Posterior cingulate gyrus (tissue), 11 donors: ENCODE results near the gene KDM4D.
"Not testable (repeated sequence)": the region's sequence is repeated elsewhere in the genome, so short reads cannot be mapped to it uniquely, and the experiment has no call there.

Experiments
- DNase-seq, 10 donors: peaks; one replicate each; pipeline versions ENCODE4 v3.0.0 to v3.0.0-alpha.2; 2020 to 2021; ENCODE audit warnings: mixed read lengths in 3 of 10
- intact Hi-C: fragments of 100-400 bp; cut with DNase I; formaldehyde crosslinking; loops from one replicate; pipeline ENCODE4 v1.15.1; 2023

KDM4D gene

DNA sequence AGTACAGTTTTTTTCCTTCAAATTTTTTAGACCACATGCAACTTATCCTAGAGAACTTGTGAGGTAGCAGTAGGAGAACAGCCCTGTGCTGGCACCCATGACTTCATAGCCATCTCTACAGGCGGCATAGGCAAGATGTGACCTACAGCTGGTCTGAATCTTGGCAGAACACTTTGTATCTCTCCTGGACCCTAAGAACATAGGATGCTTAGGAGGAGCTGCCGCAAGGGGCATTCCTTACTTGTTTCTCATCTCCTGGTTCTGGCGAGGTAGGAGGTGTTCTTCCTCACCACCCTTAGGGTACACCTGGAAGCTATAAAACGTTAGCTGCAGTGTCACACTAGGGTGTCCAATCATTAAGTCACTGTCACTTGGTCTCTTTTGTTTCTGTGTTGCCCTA, 16.5 kb upstream of the KDM4D start:
- intact Hi-C loops: no loop called here
- no peak for DNase-seq

DNA sequence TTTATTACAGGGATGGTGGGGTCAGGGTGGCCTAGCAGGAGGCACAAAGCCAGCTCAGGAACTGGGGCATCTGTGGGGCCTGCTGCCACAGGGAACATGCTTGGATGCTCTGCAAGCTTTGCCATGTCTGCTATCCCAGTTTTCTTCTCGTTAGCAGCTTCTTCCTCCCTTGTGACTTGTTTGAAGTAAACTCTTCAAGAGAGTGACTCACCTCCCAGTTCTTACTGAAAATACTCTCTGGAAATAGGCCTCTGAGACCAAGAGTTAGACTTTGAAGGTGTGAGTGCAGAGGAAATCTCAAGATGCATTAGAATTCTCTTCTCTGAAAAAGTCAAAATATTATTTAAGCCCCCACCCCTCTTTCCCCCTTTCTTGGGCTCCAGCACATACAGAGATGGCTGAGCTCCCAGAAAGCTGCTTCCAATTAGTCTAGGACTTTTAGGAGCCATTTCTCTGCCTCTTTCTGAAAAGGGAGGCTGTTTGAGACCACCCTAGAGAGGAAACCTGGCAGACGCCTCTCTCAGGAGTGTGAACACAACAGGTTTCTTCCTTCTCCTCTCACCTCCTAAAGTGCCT, 15.3 kb upstream of the KDM4D start:
- no peak for DNase-seq
- intact Hi-C loops: no loop called here

DNA sequence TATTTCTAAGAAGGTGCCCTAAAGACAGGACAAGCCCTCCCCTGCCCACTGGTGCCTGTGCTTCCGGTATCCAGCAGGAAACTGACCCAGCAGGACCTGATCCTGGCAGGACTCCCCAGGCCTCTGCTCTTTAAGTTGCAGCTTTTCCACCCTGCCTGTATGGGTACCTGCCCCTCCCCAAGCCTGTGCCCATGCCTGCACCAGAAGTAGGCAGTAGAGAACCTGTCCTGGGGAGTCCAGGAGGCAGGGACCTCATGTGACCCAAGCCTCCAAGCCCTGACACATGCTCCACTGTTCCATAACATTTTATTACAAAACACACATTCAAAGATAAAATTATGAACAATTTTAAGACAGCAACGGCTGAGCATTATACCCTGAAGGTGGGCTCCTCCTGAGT, 14.3 kb upstream of the KDM4D start:
- no peak for DNase-seq
- intact Hi-C loops: no loop called here

DNA sequence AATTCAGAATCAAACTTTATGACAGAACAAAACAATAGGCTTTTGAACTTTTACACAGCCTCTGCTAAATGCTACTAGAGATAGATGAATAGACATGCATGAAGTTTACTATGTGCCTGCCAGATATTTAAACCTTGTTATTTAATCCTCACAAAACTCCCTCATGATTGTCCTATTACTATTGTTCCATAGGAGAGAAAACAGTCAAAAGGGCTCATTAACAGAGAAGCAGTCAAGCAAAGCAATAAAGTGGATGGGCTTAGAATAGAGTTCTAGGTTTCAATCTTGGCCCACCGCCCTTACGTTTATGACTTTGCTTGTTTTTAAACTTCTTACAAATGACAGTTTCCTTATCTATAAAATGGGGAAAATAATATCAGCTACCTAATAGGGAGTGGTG, 13.0 kb upstream of the KDM4D start:
- intact Hi-C loops: loop anchor here (10.0 kb wide), 1 partner anchor 336 kb away; no protein-coding TSS in a partner anchor
- DNase-seq: no peak

DNA sequence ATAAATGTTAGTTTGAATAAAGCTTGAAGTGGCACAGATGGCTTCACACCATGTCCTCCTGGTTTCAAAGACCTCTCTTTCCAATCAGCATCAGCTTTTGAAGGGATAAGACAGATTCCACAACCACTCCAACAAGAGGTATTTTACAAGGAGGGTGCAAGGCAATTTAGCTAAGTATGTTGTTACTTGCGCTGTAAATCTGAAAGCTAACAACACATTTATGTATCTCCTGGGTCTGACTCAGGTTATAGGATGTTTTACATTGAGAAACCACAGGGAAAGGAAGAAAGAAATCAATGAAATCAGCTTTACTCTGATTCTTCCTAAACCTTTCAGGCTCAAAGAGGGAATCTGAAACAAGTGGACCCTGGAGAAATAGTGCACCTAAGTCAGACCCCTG, 12.3 kb upstream of the KDM4D start:
- intact Hi-C loops: loop anchor here (10.0 kb wide), 1 partner anchor 336 kb away; no protein-coding TSS in a partner anchor
- no peak for DNase-seq

DNA sequence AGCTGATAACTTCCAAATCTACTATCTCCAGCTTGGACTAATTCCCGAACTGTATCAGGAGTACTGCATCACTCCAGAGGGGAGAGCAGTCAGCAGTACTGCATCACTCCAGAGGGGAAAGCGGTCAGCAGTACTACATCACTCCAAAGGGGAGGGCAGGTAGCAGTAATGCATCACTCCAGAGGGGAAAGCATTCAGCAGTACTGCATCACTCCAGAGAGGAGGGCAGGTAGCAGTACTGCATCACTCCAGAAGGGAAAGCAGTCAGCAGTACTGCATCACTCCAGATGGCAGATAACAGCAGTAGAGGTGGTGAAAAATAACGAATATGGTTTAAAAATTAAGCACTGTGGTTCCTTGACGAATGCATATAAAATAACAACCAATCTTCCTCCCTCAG, 8.6 kb upstream of the KDM4D start:
- no peak for DNase-seq
- intact Hi-C loops: loop anchor here (10.0 kb wide), 1 partner anchor 340 kb away; no protein-coding TSS in a partner anchor

DNA sequence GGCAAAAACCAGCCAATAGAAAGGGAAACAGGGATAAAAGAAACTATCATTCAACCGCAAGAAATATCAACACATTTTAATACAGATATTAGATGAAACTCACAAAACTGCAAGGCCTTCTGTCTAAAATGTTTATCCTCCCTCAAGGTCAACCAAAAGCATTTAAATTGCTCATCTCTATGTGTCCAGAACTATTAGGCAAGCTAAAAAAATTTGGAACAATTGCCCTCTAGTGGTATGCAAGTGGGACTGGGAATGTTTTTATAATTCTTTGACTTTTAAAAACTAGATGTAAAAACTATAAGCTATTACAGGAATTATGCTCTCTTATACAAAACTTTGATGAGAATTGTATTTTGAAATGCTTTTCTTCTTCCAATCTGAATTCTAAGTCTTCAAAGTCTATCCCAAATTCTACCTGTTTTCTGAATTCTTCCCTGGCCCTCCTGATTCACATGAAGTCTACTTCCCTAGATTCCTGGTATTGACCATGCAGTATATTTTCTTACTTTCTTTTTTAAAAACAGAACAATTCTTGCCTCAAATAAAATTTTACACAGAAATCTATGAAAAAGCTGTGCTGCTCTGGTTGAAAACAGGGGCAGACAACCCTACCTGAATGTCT, 5.1 kb upstream of the KDM4D start:
- intact Hi-C loops: loop anchor here (10.0 kb wide), 1 partner anchor 344 kb away; no protein-coding TSS in a partner anchor
- no peak for DNase-seq

DNA sequence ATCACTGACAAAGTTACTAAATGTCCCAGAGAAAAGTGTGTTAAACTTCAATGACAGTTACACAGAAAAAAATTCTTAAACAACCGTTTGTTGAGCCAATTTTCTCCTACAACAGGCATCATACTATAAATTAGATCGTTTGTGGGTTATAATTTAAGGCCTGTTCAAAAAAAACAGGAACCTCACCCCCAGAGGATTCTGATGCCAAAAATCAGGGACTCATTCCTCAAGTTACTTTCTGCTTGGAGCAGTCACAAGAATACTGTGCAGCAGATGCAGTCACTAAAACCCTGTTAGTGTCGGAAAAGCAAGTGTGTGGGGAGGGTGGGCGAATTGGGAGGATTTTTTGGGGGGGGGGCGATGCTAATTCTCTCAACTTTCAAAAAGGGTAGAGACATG, 810 bp upstream of the KDM4D start:
- no peak for DNase-seq
- intact Hi-C loops: loop anchor here (2.0 to 10.0 kb wide), 3 partner anchors 95 to 792 kb away; partner anchors contain the start of gene SRSF8

DNA sequence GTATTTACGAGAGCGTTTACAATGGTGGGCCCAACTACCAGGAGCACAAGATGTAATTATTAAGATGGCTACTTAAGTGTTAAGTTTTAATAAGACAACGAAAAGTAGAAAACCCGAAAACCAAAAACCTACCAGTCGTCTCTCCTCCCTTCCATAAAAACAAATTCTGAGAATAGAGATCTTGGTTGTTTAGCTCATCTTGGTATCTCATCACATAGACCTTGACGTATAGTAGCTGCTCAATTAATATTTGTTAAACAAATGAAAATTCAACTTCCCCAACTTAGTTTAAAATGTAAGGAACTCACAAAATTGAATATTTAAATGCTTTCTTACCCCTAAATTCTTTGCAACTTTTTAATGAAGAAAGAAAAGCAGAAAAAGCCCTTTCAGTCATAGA, 669 bp downstream of the KDM4D start:
- intact Hi-C loops: loop anchor here (5.0 to 10.0 kb wide), 2 partner anchors 93 to 791 kb away; partner anchors contain the start of gene SRSF8
- no peak for DNase-seq

DNA sequence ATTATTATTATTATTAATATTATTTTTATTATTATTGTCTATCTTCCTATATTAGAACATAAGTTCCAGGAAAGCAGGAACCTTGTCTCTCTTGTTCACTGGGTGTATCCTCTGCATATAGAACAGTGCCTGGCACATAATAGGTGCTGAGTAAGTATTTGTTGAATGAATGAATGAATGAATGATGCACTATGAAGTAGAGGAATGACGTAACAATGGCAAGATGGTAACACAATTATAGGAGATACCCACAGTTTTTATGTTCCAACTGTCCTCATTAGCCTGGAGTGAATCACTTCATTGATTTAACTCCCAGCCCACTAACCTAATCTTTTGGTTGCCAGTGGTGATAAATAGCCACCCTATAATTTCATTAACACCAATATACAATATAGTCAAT, 2.1 kb downstream of the KDM4D start:
- DNase-seq: no peak
- intact Hi-C loops: loop anchor here (10.0 kb wide), 1 partner anchor 789 kb away; no protein-coding TSS in a partner anchor

DNA sequence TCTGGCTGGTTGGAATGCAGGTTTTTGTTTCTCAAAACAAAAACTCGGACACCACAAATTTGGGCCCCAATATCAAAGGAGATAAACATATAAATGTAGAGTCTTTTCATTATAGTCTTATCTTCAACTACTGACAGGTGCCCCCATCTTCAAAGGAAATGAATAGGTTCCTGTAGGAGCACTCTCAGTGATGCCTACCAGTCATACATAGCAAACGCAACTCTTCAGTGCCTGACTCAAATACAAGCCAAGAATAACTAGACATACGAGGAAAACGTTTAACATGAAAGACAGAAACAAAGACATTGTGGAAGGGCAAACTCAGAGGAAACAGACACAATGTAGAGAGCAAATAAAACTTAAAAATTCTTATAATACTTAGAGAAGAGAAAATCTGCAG, 13.9 kb downstream of the KDM4D start:
- intact Hi-C loops: no loop called here
- no peak for DNase-seq

DNA sequence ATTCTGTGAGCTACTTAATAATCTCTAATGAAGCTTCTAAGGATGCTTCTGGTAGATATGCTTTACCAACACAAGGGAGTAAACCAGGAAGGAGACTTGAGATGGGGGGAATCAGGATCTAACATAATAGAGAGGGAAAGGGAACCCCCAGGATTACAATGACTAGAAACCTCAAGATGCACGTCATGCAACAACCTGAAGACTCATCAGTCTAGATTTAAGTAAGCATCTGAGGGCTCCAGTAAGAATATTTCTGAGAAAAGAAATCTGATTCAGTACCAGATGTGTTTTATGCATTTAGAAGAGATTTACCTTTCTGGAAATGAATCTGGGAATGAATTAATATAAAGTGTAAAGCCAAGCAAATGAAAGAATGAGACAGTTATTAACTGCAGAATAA, 15.2 kb downstream of the KDM4D start:
- intact Hi-C loops: no loop called here
- no peak for DNase-seq

DNA sequence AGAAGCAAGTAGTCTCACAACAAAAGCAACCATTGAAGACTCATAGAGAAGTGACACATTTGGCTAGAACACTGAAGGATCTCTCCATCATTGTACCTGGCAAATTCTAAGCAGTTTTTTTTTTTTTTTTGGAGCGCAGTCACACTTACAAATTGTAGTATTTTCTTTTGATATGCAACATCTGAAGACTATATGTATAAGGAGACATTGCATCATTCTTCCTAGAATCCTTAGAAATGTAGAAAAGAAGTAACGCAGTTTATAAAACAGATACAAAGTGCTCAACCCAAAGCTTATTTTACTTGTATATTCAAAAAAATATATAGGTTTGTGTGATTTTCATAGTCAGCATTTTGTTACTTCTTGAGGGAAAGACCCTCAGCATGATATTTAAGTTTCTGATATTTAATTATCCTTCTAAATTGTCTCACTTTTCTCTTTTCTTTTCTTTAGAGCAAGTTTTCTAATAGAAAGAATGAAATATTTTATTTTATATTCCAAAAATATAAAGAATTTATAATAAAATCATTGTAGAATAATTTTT, 20.0 kb downstream of the KDM4D start:
- DNase-seq: no peak
- intact Hi-C loops: no loop called here

DNA sequence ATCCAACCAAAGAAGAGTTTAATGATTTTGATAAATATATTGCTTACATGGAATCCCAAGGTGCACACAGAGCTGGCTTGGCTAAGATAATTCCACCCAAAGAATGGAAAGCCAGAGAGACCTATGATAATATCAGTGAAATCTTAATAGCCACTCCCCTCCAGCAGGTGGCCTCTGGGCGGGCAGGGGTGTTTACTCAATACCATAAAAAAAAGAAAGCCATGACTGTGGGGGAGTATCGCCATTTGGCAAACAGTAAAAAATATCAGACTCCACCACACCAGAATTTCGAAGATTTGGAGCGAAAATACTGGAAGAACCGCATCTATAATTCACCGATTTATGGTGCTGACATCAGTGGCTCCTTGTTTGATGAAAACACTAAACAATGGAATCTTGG, 23.9 kb downstream of the KDM4D start:
- no peak for DNase-seq
- intact Hi-C loops: no loop called here

DNA sequence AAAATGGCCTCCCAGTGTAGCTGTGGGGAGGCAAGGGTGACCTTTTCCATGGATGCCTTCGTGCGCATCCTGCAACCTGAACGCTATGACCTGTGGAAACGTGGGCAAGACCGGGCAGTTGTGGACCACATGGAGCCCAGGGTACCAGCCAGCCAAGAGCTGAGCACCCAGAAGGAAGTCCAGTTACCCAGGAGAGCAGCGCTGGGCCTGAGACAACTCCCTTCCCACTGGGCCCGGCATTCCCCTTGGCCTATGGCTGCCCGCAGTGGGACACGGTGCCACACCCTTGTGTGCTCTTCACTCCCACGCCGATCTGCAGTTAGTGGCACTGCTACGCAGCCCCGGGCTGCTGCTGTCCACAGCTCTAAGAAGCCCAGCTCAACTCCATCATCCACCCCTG, 24.8 kb downstream of the KDM4D start:
- DNase-seq: no peak
- intact Hi-C loops: no loop called here

DNA sequence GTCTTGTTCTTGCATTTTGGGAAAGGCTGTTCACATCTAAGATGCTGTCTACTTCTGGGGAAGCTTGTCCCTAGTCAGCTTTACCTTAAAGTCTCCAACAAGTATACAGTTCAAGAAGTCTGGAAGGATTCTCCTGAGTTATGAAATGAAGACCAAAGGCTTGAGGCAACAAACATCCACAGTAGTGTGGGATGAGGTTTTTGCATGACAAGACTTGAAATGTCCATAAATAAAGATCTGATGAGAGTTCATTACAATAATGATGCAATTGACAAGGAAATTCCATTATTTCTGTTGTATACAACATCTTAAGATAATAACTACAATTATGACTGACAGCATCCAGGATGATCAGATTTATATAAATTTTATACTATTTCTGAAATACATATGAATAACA, 30.2 kb downstream of the KDM4D start:
- intact Hi-C loops: no loop called here
- no peak for DNase-seq

DNA sequence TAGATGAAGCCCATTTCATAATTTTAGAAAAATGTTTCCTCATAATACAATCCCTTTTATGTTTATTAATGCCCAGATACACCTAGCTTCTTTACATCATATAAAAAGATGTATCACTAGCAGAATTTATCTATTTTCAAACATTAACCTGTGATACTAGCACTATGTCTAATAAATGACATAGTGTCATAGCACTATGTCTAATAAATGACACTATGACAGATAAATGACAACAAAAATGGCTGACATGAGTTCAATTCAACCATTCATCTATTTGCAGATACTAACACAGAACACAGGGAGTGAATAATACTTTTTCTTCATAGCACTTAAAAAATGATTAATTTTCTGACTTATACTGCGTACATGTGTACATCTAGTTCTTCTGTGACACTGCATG, 32.1 kb downstream of the KDM4D start:
- DNase-seq: no peak
- intact Hi-C loops: no loop called here

DNA sequence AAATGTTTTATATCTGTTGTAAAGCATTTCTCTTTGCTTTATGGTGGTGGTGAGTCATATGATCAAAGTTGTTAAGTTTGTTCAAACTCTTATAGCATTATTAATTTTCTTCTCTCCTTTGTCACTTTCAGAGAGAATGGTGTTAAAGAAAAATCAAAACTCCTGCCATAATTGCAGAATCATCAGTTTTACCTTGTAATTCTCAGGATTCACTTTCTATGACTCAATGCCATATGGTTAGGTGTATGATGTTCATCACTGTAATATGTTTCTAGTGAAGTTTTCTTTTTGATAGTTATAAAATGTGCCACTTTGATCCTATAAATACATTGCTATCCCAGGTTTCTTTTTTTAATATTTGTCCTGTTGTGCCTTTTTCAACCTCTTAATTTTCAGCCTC, 37.9 kb downstream of the KDM4D start:
- intact Hi-C loops: no loop called here

DNA sequence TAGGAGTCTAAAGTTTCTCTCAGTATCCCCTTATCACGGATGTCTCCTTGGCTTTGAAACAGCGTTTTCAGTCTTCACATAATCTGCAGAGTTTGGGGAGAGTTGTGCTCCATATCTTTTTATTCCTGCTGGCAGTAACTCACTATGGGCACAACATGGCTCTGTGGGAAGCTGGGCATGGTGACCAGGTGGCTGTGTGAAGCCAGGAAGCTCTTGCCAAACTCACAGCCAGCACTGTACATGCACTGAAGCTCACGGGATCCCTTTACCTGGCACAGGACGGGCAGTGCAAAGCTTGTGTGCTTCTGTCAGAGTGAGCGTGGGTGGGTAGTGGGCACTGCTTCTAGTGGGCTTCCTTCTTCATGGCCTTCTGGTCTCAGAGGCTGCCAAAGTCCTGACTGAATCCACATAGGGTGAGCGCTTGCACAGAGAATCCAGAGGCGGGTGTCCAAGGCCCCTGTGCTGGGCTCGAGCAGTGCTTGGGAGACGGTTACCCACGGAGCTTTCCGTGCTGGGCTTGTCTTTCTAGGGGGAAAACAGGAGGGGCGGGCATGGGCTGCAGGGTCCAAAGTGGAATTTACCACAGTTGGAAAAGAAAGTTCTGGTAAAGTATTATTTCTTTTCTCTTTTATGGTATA, 40.8 kb downstream of the KDM4D start:
- intact Hi-C loops: no loop called here
- peak in 1 of 10 donors; percentile 53 for DNase-seq

More for the DNA sequence above, 37.9 kb downstream of the KDM4D start:
- no peak for DNase-seq

DNA sequence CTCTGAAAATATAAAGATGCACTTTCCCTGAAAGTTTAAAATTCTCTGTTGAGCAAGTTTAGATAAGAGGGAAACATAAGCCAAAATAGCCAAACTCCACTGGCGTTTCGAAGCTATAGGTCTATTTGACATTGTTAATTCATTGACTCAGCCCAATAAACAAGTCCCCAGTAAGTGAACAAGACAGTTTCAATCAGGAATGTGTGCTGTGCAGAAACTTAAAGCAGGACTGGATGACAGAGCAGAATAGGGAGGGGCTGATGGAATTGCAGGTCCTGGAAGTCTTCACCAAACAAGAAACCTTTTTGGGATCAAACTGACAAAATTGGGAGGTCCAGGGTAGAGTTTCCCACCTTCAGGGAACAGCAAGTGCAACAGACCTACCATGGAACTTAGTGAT, 42.6 kb downstream of the KDM4D start:
- intact Hi-C loops: no loop called here
- no peak for DNase-seq

DNA sequence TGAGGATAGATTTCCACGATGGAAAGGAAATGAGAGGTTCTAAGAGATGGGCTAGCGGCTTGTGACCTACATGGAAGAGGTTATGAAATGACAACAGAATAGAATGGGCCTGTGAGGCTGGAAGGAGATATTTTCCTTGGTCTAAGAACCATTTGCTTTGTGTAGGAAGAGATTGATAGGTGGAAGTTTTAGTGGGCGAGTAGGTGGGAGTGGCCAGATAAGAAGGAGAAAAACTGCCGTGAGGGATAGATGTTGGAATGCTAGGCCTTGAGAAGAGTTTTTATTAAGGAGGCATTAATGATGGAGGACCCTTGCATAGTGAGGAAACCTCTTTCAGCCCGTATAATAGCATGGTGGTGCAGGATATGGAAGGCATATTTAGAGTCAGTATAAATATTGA, 48.0 kb downstream of the KDM4D start:
- DNase-seq, intact Hi-C loops: not testable (repeated sequence)

DNA sequence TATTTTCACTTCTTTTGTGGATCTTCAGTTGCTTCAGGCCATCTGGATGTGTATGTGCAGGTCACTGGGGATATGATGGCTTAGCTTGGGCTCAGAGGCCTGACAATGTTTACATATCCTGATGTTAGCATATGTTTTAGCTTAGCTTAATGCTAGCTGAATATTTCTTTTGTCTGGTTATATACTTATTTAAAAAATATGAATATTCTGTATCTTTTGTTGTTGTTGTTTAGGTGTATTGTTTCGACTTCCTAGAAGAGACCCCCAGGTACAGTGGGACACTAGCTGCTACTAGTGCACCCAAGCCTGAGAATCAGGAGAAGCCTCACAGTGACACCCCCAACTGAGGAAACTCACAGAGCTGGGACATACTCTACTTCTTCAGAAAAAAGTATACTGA, 51.4 kb downstream of the KDM4D start, which contains the start of gene KDM4E:
Gene KDM4E, plus strand, starts transcription at position 301 of the 400 bp plus-strand sequence. CDS start 300 bp downstream, outside the sequence.
- intact Hi-C loops: no loop called here
- no peak for DNase-seq
